ENCODE results near the gene SCAI.

Gene SCAI

GRCh38 chr9:124914753-124915405, 228.4 kb downstream of the SCAI start:
- Histone ChIP-seq H3K4me3 (no peak overlapping the region), H3K27ac (no peak overlapping the region)
- TF ChIP-seq, protein P1, sequence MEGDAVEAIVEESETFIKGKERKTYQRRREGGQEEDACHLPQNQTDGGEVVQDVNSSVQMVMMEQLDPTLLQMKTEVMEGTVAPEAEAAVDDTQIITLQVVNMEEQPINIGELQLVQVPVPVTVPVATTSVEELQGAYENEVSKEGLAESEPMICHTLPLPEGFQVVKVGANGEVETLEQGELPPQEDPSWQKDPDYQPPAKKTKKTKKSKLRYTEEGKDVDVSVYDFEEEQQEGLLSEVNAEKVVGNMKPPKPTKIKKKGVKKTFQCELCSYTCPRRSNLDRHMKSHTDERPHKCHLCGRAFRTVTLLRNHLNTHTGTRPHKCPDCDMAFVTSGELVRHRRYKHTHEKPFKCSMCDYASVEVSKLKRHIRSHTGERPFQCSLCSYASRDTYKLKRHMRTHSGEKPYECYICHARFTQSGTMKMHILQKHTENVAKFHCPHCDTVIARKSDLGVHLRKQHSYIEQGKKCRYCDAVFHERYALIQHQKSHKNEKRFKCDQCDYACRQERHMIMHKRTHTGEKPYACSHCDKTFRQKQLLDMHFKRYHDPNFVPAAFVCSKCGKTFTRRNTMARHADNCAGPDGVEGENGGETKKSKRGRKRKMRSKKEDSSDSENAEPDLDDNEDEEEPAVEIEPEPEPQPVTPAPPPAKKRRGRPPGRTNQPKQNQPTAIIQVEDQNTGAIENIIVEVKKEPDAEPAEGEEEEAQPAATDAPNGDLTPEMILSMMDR (IDR thresholded peaks at IDR 0.05): no peak
- no peak for DNase-seq (ENCODE audit: low spot score)

DNA sequence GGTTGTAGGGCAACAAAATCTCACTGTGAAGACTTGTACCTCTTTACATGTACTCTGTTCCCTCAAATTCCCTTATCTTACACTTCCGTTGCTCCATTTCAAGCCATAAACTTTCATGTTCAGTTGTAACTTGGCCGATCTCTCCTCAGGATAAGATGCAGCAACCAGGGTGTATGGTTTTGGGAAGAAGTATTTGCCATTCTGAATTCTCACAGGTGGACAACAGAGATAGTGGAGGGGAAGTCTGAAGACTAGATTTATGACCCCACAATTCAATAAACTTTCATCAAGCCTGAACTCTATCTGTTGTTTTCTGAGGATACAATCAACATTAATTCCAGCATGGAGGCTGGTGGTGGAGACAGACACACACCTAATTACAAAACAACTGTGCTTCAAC, 229.9 kb downstream of the SCAI start:
- TF ChIP-seq, protein P1 (IDR thresholded peaks at IDR 0.05): no peak
- no peak overlapping the region for H3K4me3 ChIP-seq
- DNase-seq (ENCODE audit: low spot score): no peak
- no peak overlapping the region for H3K27ac ChIP-seq

- no peak for DNase-seq (ENCODE audit: low spot score)
- no peak overlapping the region for H3K27ac ChIP-seq
- no peak overlapping the region for H3K4me3 ChIP-seq
- TF ChIP-seq, protein P1 (IDR thresholded peaks at IDR 0.05): no peak
Measured at GRCh38 chr9:124911766-124912165, 231.6 kb downstream of the SCAI start.

GRCh38 chr9:124908098-124908497, 235.2 kb downstream of the SCAI start:
- no peak overlapping the region for H3K27ac ChIP-seq
- TF ChIP-seq, protein P1 (IDR thresholded peaks at IDR 0.05): no peak

GRCh38 chr9:124906966-124907365, 236.4 kb downstream of the SCAI start:
- Histone ChIP-seq H3K4me3 (no peak overlapping the region), H3K27ac (no peak overlapping the region)
- DNase-seq (ENCODE audit: low spot score): no peak
- TF ChIP-seq, protein P1 (IDR thresholded peaks at IDR 0.05): no peak

More at GRCh38 chr9:124908098-124908497, 235.2 kb downstream of the SCAI start:
- no peak overlapping the region for H3K4me3 ChIP-seq
- DNase-seq (ENCODE audit: low spot score): no peak

GRCh38 chr9:124899845-124900244, 243.5 kb downstream of the SCAI start:
- Histone ChIP-seq H3K27ac (no peak overlapping the region), H3K4me3 (no peak overlapping the region)
- TF ChIP-seq, protein P1 (IDR thresholded peaks at IDR 0.05): no peak
- DNase-seq (ENCODE audit: low spot score): no peak

Measured in coronary artery (tissue), 2 donors.